ENCODE results near the gene DOCK6.
"Not testable (repeated sequence)": the region's sequence is repeated elsewhere in the genome, so short reads cannot be mapped to it uniquely, and the experiment has no call there.

The DOCK6 gene

GRCh38 chr19:11197291-11198174, 64.8 kb downstream of the DOCK6 start, which contains the start of gene KANK2:
TSS of gene KANK2 (minus strand) at chr19:11197545. CDS start at chr19:11194511, 3,034 bp downstream.
- peak; percentile 72 for DNase-seq (ENCODE audit: low read depth)

DNA sequence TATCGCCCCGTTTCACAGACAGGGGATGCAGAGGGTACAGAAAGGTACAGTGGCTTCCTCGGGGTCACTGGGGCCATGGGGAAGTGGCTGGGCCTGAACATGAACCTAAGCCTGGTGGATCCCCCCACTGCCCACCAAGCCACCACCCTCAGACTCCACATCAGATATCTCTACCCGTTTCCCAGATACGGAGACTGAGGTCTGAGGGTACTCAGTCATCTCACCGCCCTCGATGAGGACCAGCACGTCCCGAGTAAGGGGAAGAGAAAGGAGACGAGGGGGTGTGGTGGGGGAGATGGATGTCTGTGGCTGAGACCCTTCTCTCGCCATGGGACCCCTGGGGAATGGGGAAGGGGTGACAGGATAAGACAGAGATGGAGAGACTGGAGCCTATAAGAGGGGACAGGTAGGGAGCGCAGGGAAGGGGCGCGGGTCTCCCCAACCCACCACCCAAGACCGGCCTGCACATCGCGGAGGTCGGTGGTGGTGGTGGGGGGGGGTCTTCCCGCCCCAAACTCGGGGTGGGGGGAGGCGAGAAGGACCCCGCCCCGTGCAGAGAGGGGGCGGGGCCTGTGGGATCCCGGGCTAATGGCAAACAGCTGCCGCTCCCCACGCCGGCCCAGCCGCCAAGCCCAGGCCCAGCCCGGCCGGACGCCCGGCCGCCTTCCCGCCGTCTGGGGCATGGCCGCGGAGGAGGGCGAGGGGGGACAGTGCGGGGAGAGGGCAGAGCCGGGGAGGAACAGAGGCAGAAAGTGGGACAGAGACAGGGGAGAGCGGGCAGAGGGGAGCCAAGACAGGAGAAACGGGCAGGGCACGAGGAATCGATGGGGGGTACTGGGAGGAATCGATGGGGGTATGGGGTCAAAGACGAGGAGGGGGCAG, 65.7 kb downstream of the DOCK6 start:
- DNase-seq (ENCODE audit: low read depth): no peak

- no peak for DNase-seq (ENCODE audit: low read depth)
These were observed 66.6 kb downstream of the DOCK6 start for GRCh38 chr19:11195681-11196080.

- DNase-seq (ENCODE audit: low read depth): no peak
These were observed 67.4 kb downstream of the DOCK6 start for GRCh38 chr19:11194656-11195558.

DNA sequence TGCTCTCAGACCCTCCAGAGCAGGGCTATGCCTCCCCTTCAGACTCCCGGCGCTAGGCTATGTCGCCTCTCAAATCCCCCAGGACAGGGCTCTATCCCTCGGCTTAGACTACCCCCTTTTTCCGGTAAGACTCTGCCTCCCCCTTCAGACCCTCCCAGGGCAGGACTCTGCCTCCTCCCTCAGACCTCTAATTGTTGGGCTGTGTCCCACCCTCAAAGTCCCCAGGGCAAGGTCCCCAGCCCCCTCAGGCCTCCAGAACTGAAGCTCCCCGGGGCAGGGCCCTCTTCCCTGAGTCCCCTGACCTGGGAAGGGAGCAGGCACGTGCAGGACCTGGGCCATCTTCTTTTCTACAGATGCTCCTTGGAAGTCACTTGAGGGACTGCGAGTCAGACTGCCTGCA, 68.2 kb downstream of the DOCK6 start:
- DNase-seq (ENCODE audit: low read depth): no peak

DNA sequence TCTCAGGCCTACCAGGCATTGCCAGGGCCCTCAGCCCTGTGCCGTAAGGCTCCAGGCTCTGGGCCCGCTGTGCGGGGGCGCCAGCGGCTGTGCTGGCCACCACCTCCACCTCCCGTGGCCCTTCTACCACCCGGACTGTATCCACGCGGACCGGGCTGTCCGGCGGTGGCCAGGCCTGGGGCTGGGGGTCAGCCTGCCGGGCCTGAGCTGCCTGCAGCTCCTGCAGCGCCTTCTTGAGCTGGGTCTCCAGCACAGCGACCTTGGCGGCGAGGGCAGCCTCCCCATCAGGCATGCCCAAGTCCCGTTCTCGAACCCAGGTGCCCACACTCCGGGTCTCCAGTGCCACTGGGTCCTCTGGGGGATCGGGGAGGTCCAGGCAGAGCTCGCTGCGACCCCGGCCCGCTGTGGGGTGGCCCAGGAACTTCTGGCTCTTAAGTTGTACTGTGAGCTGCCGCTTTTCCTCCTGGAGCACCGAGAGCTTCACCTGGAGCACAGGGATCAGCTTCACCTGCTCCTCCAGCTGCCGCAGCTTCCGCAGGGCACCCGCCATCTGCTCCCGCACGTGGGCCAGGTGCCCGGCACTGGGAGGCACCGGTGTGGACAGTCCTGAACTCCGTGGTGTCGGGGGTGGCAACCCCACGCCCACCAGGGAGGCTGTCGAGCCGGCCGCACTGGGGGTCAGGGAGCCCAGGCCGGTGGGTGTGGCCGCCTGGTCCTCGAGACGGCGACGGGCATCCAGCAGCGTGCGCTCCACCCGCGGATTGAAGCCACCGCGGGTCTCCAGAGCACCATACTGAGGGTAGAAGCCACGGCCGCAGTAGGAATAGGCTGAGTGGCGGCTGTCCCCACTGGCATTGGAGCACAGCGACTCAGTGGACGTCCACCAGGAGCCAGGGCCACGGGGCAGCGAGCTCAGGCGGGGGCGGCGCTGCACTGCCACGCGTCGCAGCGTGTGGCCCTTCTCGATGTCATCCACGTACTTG, 69.1 kb downstream of the DOCK6 start:
- DNase-seq (ENCODE audit: low read depth): no peak

DNA sequence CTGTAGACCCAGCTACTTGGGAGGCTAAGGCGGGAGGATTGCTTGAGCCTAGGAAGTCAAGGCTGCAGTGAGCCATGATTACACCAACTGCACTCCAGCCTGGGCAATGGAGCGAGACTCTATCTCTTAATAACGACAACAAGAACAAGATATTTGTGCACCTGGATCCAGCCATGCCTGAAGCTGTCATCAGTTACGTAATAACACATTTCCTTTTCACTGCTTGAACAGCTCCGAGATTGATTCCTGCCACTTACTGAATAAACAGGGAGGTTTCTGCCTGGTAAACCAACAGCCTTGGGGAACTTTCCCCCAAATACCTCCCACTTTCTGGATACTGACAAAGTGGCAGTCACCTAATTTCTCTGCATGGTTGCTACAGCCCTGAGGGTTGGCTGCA, 70.4 kb downstream of the DOCK6 start:
- DNase-seq (ENCODE audit: low read depth): no peak

GRCh38 chr19:11191273-11191755, 71.0 kb downstream of the DOCK6 start:
- peak; percentile 76 for DNase-seq (ENCODE audit: low read depth)

DNA sequence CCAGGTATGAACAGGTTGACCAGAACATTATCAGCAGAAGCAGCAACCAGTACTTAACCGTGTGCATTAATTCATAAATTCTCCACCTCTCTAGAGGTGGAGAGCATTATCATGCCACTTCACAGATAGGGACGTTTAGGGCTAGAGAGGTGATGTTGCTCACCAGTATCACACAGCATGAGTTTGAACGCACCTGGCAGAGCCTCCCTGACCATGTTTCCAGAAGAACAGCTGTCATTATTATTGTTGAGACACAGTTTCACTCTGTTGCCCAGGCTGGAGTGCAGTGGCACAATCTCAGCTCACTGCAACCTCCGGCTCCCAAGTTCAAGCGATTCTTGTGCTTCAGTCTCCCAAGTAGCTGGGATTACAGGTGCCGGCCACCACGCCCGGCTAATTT, 71.8 kb downstream of the DOCK6 start:
- DNase-seq (ENCODE audit: low read depth): no peak

GRCh38 chr19:11187441-11187840, 74.9 kb downstream of the DOCK6 start:
- DNase-seq (ENCODE audit: low read depth): no peak

DNA sequence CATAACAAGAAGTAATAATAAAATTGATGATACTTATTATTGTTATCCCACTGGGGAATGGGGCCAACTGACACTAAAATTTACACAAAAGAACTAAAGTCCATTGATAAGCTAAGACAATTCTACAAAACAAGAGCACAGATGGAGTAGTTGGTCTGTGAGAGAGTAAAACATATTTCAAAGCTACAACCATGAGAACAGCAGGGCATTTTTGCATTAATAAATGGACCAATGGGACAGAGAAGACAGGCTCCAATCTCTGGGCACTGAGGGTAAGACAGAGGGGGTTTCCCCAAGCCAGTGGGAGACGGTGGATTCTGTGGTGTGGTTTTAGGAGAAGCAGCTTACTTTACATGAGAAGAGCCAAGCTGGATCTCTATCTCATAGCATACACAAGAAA, 79.3 kb downstream of the DOCK6 start:
- no peak for DNase-seq (ENCODE audit: low read depth)

DNA sequence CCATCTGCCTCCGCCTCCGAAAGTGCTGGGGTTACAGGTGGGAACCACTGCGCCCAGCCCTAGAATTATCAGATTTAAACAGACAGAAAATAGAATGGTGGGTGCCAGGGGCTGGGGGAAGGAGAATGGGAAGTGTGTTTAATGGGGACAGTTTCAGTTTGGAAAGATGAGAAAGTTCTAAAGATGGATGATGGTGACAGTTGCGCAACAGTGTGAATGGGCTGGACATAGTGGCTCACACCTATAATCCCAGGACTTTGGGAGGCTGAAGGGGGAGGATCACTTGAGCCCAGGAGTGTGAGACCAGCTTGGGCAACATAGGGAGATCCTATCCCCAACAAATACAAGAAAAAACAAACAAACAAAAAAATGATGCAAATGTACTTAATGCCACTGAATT, 80.8 kb downstream of the DOCK6 start:
- no peak for DNase-seq (ENCODE audit: low read depth)

DNA sequence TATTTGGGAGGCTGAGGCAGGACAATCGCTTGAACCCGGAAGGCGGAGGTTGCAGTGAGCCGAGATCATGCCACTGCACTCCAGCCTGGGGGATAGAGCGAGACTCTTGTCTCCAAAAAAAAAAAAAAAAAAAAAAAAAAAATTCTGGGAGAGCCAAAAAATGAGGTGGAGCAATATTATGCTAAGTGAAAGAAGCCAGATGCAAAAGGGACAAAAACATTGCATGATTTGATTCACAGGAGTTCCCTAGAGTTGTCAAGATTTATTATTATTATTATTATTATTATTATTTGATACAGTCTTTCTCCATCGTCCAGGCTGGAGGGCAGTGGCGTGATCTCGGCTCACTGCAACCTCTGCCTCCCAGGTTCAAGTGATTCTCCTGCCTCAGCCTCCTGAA, 81.3 kb downstream of the DOCK6 start:
- DNase-seq (ENCODE audit: low read depth): not testable (repeated sequence)

GRCh38 chr19:11180346-11180745, 82.0 kb downstream of the DOCK6 start:
- DNase-seq (ENCODE audit: low read depth): no peak

DNA sequence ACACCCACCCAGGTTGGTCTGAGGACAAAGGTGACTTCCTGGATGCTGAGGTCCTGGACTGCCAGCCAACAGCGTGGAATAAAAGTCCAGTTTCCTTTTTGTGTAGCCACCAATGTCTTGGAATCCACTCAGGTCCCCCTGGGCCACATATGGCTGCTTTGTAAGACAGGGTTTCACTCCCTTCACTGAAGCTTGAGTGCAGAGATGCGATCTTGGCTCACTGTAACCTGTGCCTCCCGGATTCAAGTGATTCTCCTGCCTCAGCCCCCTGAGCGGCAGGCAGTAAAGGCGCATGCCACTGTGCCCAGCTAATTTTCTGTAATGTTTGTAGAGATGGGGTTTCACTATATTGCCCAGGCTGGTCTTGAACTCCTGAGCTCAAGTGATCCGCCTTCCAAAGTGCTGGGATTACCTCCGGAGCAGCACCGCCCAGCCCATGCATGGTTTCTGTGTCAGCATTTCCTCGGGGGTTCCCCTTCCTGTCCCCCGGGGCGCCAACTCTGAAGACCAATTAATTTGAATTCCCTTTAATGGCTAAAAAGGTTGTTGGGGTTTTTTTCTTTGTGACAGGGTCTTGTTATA, 82.5 kb downstream of the DOCK6 start:
- no peak for DNase-seq (ENCODE audit: low read depth)

DNA sequence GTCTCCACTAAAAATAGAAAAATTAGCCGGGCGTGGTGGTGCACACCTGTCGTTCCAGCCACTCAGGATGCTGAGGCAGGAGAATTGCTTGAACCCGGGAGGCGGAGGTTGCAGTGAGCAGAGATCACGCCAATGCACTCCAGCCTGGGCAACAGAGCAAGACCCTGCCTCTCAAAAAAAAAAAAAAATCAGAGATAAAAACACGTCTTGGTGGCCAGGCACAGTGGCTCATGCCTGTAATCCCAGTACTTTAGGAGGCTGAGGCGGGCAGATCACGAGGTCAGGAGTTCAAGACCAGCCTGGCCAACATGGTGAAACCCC, 83.2 kb downstream of the DOCK6 start:
- DNase-seq (ENCODE audit: low read depth): not testable (repeated sequence)

- DNase-seq (ENCODE audit: low read depth): no peak
These were observed 84.7 kb downstream of the DOCK6 start for GRCh38 chr19:11177592-11177991.

- no peak for DNase-seq (ENCODE audit: low read depth)
These were observed 85.7 kb downstream of the DOCK6 start for GRCh38 chr19:11176466-11177193.

GRCh38 chr19:11175920-11176319, 86.4 kb downstream of the DOCK6 start:
- no peak for DNase-seq (ENCODE audit: low read depth)

- DNase-seq (ENCODE audit: low read depth): no peak
These were observed 88.0 kb downstream of the DOCK6 start for GRCh38 chr19:11174336-11174735.

All from fibroblast of gingiva (primary cell).